Stimulated activated CD8-positive, alpha-beta memory T cell treated with anti-CD3 and anti-CD28 coated beads, Interleukin-4, amount 100 ng/mL, for 1 hour (primary cell): ENCODE results near the gene NTSR1.

ENCODE experiments used
- DNase-seq, 2 donors: peaks; one replicate each; pipeline ENCODE4 v3.0.0-alpha.2; 2020; ENCODE audit warnings: low read depth in 2 of 2, low spot score in 1 of 2

NTSR1 gene

GRCh38 chr20:62753626-62754025 is 45.0 kb downstream of the NTSR1 start:
- no peak for DNase-seq

- DNase-seq = no peak
Observed at GRCh38 chr20:62754122-62754990, 45.7 kb downstream of the NTSR1 start.

GRCh38 chr20:62754991-62755356 is 46.3 kb downstream of the NTSR1 start:
- no peak for DNase-seq

GRCh38 chr20:62755817-62756724 is 47.4 kb downstream of the NTSR1 start:
- DNase-seq = no peak

- no peak for DNase-seq
Observed at GRCh38 chr20:62758226-62758912, 49.7 kb downstream of the NTSR1 start.

- DNase-seq = no peak
Observed at GRCh38 chr20:62759981-62760431, 51.4 kb downstream of the NTSR1 start.

GRCh38 chr20:62760471-62760855 is 51.8 kb downstream of the NTSR1 start:
- no peak for DNase-seq

- no peak for DNase-seq
Observed at GRCh38 chr20:62760856-62761758, 52.5 kb downstream of the NTSR1 start.

GRCh38 chr20:62761759-62762131 is 53.1 kb downstream of the NTSR1 start:
- no peak for DNase-seq

- DNase-seq = no peak
Observed at GRCh38 chr20:62762376-62762775, 53.7 kb downstream of the NTSR1 start.

- no peak for DNase-seq
Observed at GRCh38 chr20:62762801-62763368, 54.2 kb downstream of the NTSR1 start.

GRCh38 chr20:62763404-62763803 is 54.8 kb downstream of the NTSR1 start:
- DNase-seq = no peak

GRCh38 chr20:62764156-62764935 is 55.7 kb downstream of the NTSR1 start:
- no peak for DNase-seq

GRCh38 chr20:62765021-62765420 is 56.4 kb downstream of the NTSR1 start:
- DNase-seq = no peak

- DNase-seq = no peak
Observed at GRCh38 chr20:62765432-62766070, 56.9 kb downstream of the NTSR1 start.

- DNase-seq = no peak
Observed at GRCh38 chr20:62766071-62766450, 57.4 kb downstream of the NTSR1 start.

- DNase-seq = no peak
Observed at GRCh38 chr20:62766716-62767115, 58.1 kb downstream of the NTSR1 start.

- DNase-seq = no peak
Observed at GRCh38 chr20:62768234-62768546, 59.6 kb downstream of the NTSR1 start.
